GM12873 (cell line): ENCODE measurements around the gene EBF4.

ENCODE experiments used
- CTCF ChIP-seq: IDR thresholded peaks from 2 replicates; pipeline ENCODE4 v1.5.1; 2012; ENCODE audit warnings: low read depth, mild to moderate bottlenecking, moderate library complexity, low read length, control low read depth; ENCODE audit not compliant: insufficient read depth; ENCODE audit errors: missing control alignments

Gene EBF4

GRCh38 chr20:2751878-2752566, 59.4 kb downstream of the EBF4 start:
- no peak for TF ChIP-seq CTCF

- peak; percentile 77 for TF ChIP-seq CTCF
Measured at GRCh38 chr20:2752567-2753460, 60.2 kb downstream of the EBF4 start.

DNA sequence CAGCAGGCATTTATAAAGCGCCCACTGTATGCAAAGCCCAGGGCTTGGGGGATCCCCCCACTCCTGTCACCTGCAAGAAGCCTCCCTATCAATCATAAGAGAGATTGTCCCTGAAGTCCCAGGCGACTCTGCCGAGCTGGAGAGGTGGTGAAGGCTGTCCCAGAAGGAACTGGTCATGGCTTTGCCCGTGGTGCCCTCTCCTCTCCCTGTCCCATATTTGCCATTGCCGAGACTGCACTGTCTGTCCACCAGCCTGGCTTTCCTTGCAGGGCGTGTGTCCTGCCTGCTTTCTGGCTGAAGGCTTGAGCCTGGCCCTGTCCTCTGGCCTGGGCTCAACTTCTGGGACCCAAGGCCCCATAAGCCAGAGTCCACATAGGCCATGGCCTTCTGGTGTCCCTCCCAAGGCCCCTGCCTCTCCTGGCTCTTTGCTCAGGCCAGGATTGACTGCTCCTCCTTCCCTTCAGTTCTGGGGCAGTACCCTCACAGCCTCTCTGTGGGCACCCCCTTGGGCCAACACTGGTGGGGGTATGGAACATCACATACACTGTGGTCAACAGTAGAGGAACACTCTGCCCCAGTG, 61.0 kb downstream of the EBF4 start:
- TF ChIP-seq CTCF = no peak

GRCh38 chr20:2754424-2754823, 61.8 kb downstream of the EBF4 start:
- no peak for TF ChIP-seq CTCF

DNA sequence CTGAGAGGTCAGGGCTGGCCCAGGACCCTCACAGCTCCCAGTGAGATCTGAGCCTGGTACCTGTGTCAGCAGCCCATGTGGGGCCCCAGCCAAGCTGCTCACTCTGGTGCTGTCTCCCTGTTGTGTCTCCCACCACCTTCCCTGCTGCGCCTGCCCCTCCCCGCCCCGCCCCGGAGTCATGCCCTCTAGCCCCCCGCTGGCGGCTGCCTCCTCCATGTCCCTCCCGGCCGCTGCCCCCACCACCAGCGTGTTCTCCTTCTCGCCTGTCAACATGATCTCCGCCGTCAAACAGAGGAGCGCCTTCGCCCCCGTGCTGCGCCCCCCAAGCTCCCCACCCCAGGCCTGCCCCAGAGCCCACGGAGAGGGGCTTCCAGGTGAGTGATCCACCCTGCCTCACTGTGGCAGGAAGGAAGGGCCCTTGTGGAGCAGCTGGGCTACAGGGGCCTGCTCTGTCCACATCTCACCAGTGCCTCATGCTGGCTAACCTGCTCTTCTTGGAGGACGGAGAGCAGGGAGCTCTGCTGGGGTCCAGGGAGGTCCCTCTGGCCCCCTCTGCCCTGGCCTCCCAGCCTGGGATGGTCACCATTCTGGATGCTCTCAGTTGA, 63.0 kb downstream of the EBF4 start:
- TF ChIP-seq CTCF = no peak

DNA sequence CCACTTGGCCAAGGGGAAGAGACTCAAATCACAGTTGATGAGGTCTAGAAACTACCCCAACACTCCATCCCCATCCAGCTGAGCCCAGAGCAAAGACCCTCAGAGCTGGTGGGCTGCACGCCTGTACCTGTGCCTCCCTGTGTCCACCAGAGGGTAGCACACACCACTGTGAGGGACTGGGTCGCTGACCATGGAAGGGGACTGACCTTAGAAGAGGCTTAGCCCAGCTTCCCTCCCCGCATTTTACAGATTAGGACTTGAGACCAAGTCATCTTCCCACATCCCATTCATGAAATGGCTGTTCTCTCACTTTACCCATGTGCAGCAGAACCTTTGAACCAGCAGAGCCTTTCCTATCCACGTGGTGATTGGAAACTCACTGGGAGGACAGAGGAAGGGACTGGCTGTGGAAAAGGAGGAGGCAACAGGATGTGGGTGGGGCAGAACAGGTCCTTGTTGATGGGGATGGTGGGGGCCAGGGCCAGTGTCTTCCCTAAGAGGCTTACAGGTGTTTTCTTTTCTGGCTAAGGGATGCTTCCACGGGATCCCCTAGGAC, 63.6 kb downstream of the EBF4 start:
- TF ChIP-seq CTCF = peak; percentile 55

- no peak for TF ChIP-seq CTCF
Measured at GRCh38 chr20:2757001-2757400, 64.4 kb downstream of the EBF4 start.
